Epithelial cell of umbilical artery (primary cell): Measurements from ENCODE around the gene RTTN. TPM values are rescaled to one million over a fixed set of nuclear protein-coding genes. Genes with fewer than 3 reads are reported as not detected.

Experiments used
- total RNA-seq: library from RNA; depleted of rRNA; stranded (reverse); fragments of >200 nt; gene quantifications from 2 replicates; pipeline ENCODE4 v1.2.3, GENCODE V29; 2014

Gene RTTN, protein sequence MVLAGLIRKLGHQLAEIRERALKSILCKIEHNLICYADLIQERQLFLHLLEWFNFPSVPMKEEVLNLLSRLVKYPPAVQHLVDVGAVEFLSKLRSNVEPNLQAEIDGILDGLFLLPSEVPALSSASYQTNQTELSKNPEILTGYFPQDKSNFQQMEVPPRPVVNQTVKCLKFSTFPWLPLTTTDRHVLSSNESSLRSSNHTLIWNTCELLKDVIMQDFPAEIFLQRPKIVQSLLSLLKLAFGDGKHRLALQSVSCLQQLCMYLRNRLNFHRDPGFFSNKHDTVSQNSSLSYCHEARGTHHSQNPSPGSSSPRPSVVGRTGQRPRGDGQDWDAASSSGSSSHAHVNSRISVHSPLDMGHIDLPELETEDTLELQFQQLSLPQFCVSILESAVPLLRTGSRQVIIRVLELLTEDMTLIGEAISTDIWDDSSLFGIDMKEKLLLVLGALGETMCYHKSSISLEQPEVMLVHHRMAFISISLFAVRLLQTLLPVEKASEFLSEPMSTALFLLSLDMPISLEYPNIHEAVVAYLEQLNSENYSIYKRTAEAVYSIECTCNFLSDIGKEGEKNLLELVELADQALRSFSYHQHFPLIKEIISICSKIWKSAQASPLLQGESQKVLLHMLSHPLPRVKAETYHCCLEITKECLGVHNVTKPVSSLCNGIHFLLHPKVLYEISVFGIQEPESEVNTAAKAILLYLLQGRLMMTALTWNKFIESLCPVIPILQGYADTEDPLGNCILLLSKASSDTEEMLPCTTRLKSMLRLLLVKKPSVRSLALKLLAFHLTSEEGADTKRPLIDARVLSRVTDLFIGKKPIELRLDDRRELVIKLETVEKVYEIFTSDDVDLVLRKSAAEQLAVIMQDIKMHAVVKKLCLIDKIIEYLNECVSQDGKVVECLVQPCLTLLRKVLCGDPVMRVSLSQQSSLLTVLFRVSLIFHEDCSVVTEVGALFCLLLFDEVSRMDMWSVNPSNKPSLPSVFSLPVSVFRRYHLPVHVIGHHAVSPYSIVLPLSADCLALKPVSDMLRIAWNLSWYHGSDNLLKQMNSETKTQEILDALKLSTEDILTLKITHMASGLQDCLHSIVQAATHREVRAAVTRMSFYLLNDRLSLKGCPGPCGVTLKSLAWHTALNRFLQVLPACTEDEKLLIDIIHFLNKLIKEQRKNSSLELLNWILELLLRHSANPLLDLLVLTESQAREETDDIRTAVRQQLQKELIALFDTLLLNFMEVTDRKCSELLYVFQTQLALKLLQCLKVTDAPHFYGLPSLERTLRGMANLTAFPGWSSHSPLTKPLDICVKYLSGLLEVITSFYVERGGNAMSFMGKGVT (N-terminal part only)
- 13.0 and 16.0 TPM in 2 replicates for total RNA-seq

DNA sequence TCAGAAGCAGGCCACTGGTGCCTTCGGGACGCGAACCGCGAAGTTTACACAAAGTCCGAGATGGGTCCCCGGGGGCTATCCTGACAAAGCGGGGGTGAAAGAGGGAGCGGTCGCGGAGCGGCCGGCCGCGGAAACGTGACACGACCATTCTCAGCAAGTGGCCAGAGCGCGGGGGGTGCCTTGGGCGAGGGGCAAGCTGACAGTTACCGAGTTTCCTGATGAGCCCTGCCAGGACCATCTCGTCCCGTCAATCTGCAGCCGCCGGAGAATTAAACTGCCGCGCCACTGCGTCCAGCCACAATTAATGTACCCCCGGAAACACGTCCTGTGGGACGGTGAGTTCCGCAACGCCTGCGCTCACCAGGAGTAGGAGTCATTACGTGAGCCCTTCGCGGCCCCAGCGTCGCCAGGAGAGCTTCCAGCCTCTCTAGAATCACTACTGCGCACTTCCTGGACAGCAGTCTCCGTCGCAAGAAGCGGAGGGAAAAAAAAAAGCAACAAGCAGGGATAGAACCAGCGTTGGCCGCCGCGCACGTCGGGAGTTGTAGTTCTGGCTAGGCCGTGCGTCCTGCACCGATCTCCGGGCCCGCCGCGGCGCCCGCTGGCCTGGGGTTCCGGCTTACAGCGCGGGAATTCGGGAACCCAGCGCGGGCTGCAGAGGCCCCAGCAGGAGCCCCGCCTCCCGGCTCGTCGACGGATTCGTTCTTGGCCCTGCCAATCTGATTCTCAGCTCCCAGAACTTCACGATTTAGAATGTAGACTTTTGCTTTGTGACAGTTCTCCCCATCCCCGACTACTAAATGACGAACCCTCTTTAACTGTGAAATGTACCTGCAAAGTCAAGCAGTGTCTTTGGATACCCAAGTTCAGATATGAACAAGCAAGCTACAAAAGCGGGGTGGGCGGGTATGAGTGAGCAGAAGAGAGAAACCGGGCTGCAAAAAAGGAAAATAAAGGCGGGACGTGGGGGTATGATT lies at the start of gene RTTN:
Gene RTTN (minus strand): TSS at position 267 of the 977 bp plus-strand sequence. CDS start 29 bp downstream, at position 238.

Other genes with a start within 250 kb of the RTTN start
- 19.2 and 24.6 TPM in 2 replicates for gene SOCS6, start 83.4 kb upstream of the RTTN start, total RNA-seq